Lower lobe of right lung (tissue), 2 donors: ENCODE results near the gene MAFG. TPM values are rescaled to one million over a fixed set of nuclear protein-coding genes. Genes with fewer than 3 reads are reported as not detected.

Experiments
- ATAC-seq, 2 donors: fragments of 200-7000 bp; cut with Tn5 transposase; one replicate each; pipeline ENCODE4 v1.9.1; 2020 to 2022; ENCODE audit warnings: mild to moderate bottlenecking in 2 of 2, moderate library complexity in 2 of 2
- DNase-seq: peaks from one replicate; pipeline ENCODE4 v3.0.0-alpha.2; 2020
- H3K27ac ChIP-seq: fragments of 200-600 bp; one replicate; pipeline ENCODE4 v1.8.0; 2022
- H3K27me3 ChIP-seq: fragments of 200-600 bp; one replicate; pipeline ENCODE4 v1.8.0; 2022; ENCODE audit warnings: low read depth
- H3K36me3 ChIP-seq: fragments of 200-600 bp; one replicate; pipeline ENCODE4 v1.8.0; 2022; ENCODE audit warnings: mild to moderate bottlenecking
- H3K4me1 ChIP-seq: fragments of 200-600 bp; one replicate; pipeline ENCODE4 v1.8.0; 2022
- H3K4me3 ChIP-seq: fragments of 200-600 bp; one replicate; pipeline ENCODE4 v1.8.0; 2022; ENCODE audit warnings: mild to moderate bottlenecking
- H3K9me3 ChIP-seq: fragments of 200-600 bp; one replicate; pipeline ENCODE4 v1.8.0; 2022
- intact Hi-C: fragments of 100-400 bp; cut with DNase I; formaldehyde crosslinking; loops from one replicate; pipeline ENCODE4 v1.11.0; 2022
- total RNA-seq: library from RNA; stranded (reverse); fragmentation: NEBNext Ultra II Directional; extraction: Animal tissue kit (Norgen Biotek cat#: 25700); gene quantifications from one replicate; pipeline ENCODE4 v1.2.1, GENCODE V29; 2021
- TF ChIP-seq, protein P1 (sequence below): fragments of 200-600 bp; IDR thresholded peaks from one replicate; pipeline ENCODE4 v1.8.0; 2022; ENCODE audit warnings: antibody characterized with exemption, mild to moderate bottlenecking
- donor health status: DM: no; HTN: yes; CAD: no; lungs with severe emphysema.

Gene MAFG
- total RNA-seq, 1 donor from 2014 or later = 30.7 TPM

DNA sequence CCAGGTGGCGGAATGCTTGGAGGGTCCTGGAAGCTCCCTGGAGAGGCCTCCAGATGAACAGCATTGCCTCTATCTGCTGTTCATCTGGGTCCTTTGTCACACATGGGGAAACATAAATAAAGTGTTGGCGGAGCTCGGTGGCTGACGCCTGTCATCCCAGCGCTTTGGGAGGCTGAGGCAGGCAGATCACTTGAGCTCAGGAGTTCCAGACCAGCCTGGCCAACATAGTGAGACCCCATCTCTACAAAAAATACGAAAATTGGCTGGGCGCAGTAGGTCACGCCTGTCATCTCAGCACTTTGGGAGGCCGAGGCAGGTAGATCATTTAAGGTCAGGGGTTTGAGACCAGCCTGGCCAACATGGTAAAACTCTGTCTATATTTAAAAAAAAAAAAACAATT lies 17.3 kb upstream of the MAFG start:
- no peak overlapping the region for H3K4me3 ChIP-seq
- H3K4me1 ChIP-seq = no peaks in the 10 kb centered on the region
- peaks cover 20% of the 10 kb centered on the region for H3K27me3 ChIP-seq
- ATAC-seq = no peak
- H3K27ac ChIP-seq = no peak overlapping the region
- no peak for DNase-seq
- TF ChIP-seq, protein P1, sequence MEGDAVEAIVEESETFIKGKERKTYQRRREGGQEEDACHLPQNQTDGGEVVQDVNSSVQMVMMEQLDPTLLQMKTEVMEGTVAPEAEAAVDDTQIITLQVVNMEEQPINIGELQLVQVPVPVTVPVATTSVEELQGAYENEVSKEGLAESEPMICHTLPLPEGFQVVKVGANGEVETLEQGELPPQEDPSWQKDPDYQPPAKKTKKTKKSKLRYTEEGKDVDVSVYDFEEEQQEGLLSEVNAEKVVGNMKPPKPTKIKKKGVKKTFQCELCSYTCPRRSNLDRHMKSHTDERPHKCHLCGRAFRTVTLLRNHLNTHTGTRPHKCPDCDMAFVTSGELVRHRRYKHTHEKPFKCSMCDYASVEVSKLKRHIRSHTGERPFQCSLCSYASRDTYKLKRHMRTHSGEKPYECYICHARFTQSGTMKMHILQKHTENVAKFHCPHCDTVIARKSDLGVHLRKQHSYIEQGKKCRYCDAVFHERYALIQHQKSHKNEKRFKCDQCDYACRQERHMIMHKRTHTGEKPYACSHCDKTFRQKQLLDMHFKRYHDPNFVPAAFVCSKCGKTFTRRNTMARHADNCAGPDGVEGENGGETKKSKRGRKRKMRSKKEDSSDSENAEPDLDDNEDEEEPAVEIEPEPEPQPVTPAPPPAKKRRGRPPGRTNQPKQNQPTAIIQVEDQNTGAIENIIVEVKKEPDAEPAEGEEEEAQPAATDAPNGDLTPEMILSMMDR = no peak
- no peaks in the 10 kb centered on the region for H3K36me3 ChIP-seq
- H3K9me3 ChIP-seq = no peaks in the 10 kb centered on the region
- intact Hi-C loops = no loop called here

DNA sequence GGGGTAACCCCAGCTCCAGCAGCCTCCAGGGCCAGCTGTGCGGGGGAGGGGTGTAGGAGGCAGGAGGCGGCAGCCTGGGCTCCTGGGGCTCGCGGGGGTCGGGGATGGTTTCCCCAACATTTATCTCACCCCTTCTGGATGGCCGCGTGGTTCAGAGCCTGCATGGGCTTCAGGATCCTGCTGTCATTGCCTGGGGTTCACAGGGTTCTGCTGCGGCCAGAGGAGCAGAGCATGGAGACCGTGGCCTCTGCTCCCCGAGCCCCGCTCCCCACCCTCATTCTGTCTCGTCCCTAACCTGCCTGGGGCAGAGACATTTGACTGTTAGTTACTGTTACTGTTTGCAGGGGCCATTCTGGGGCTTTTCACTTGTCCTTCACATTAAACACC lies 14.6 kb upstream of the MAFG start:
- H3K9me3 ChIP-seq = no peaks in the 10 kb centered on the region
- H3K27ac ChIP-seq = no peak overlapping the region
- H3K27me3 ChIP-seq = peaks cover 20% of the 10 kb centered on the region
- ATAC-seq (no peak), DNase-seq (no peak)
- intact Hi-C loops = no loop called here
- H3K36me3 ChIP-seq = no peaks in the 10 kb centered on the region
- no peaks in the 10 kb centered on the region for H3K4me1 ChIP-seq
- TF ChIP-seq, protein P1 = no peak
- no peak overlapping the region for H3K4me3 ChIP-seq

DNA sequence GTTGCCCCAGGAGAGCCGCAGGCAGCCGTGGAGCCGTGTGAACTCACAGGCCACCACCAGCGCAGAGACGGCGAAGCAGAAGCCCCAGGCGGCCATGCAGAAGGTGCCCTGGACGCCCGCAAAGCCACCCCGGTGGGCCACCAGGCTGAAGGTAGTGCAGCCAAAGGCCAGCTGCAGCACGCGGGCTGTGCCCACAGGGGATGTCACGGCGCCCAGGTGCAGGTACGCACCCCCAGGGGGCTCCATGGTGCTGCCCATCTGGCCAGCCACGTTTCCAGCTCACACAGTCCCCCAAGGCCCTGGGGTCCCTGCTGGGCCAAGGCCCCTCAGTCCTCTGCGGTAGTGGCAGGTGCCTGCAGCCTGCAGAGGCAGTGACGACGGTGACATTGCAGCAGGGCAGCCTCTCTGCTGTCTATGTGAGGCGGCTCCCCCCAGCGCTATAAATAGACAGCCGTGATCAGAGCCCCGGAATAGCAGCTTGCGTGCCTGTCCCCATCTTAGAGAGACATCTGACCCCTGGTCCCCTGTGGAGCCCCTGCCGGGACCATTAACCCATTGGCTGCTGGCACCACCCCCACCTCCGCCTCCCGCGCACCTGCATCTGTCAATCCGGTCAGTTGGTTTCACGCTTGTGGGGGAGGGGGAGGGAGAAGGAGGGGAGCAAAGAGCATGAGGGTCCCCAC lies 14.1 kb upstream of the MAFG start:
- peaks cover 23% of the 10 kb centered on the region for H3K27me3 ChIP-seq

DNA sequence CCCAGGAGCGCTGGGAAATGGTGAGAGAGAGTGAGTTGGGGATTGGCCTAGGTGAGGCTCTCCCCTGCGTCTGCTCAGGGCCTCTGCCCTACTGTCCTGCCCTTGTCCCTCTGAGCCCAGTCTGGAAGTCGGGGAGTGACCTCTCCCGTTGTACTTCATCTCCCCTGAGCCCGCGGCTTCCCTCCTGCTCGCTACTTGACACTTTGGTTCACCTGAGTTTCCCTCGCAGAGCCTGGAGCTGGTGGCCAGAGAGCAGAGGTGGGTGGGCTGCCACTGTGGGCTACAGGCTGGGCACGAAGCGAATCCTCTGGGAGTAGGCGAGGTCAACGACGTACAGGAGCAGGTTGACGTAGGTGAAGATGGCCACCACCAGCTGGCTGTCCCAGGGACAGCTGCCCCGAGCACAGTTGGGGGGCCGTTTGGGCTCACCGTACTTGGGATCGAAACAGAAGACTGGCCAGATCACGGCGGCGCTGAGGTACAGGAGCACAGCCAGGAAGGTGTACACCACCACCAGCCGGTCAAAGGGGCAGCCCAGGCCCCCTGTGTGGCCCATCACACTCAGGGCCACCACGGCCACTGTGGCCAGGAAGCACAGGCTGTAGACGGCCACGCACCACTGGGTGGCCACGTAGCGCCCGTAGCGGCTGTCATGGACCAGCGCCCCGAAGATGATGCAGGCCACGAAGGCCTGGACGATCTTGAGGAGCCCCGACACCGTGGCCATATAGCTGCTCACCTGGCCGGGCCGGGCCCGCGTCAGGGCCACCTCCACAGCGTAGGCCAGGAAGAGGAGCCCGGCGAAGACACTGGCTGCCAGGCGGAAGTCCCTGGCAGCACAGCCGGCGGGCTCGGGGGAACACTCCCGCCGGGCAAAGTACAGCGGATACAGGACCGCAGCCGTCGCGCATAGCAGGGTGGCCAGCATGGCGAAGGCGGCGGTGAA lies 13.3 kb upstream of the MAFG start:
- TF ChIP-seq, protein P1 = no peak
- DNase-seq = no peak
- no peak for ATAC-seq
- intact Hi-C loops = no loop called here
- Histone ChIP-seq H3K27ac (no peak overlapping the region), H3K4me1 (no peaks in the 10 kb centered on the region), H3K9me3 (no peaks in the 10 kb centered on the region), H3K36me3 (no peaks in the 10 kb centered on the region), H3K27me3 (peaks cover 24% of the 10 kb centered on the region), H3K4me3 (no peak overlapping the region)

More for the DNA sequence above, 14.1 kb upstream of the MAFG start:
- DNase-seq = no peak
- intact Hi-C loops = no loop called here
- Histone ChIP-seq H3K9me3 (no peaks in the 10 kb centered on the region), H3K4me3 (no peak overlapping the region), H3K27ac (no peak overlapping the region), H3K36me3 (no peaks in the 10 kb centered on the region), H3K4me1 (no peaks in the 10 kb centered on the region)
- ATAC-seq = no peak
- TF ChIP-seq, protein P1 = no peak

DNA sequence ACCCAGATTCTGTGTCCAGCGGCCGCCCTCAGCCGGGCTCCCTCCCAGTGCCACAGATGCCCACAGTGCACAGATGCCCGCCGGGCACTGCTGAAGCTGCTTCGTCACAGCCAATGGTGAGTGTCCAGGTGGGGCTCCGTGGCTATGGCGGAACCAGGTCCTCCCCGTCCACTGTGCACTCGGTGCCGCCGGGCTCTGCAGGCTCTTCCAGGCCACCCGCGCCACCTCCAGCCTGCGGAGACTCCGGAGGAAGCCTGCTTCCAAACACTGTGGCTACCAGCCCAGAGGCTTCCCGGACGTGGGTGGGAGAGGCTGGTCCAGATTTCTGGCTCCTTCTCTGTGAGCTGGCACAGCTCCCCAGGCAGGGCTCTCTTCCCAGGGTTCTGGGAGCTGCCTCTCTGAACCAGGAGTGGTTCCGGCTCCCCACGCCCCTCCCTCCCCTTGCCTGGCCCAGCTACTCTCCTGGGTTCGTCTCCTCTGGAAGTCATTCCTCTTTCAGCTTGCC lies 12.4 kb upstream of the MAFG start:
- Histone ChIP-seq H3K4me3 (no peak overlapping the region), H3K9me3 (no peaks in the 10 kb centered on the region), H3K27ac (no peak overlapping the region), H3K4me1 (no peaks in the 10 kb centered on the region), H3K27me3 (peaks cover 24% of the 10 kb centered on the region), H3K36me3 (no peaks in the 10 kb centered on the region)
- ATAC-seq (no peak), DNase-seq (no peak)
- TF ChIP-seq, protein P1 = no peak
- intact Hi-C loops = no loop called here
